PC-3 (cell line): ENCODE data around the gene BCR. TPM values are rescaled to one million over a fixed set of nuclear protein-coding genes. Genes with fewer than 3 reads are reported as not detected.

Source experiments
- ATAC-seq: fragments of 200-7000 bp; cut with Tn5 transposase; 2 replicates; pipeline ENCODE4 v1.9.1; 2020; ENCODE audit warnings: mild to moderate bottlenecking, moderate library complexity
- BruUV-seq: library from RNA; stranded (reverse); fragments of 400-500 nt; replicated peaks from 2 replicates; lab custom pipeline; 2021; lab: Mats Ljungman, UMichigan
- CTCF ChIA-PET: fragments of 300-600 bp; sonication (Branson Sonifier 250); formaldehyde crosslinking; loops from one replicate; lab custom pipeline; 2022; ENCODE audit warnings: antibody characterized with exemption; lab: Charles Lee
- POLR2A ChIA-PET: fragments of 300-600 bp; sonication (Branson Sonifier 250); formaldehyde crosslinking; loops from one replicate; lab custom pipeline; 2022; ENCODE audit warnings: antibody characterized with exemption; ENCODE audit not compliant: unreplicated experiment; lab: Charles Lee
- DNase-seq: peaks from one replicate; pipeline ENCODE4 v3.0.0-alpha.2; 2015
- H2AFZ ChIP-seq: fragments of 300-600 bp; sonication (generic); 2 replicates; pipeline ENCODE4 v1.6.0; 2016; ENCODE audit warnings: antibody characterized with exemption, low read length
- H3F3A ChIP-seq: fragments of 300-600 bp; sonication (generic); one replicate; pipeline ENCODE4 v1.6.0; 2017; ENCODE audit warnings: antibody characterized with exemption, low read length, control low read depth, mild to moderate bottlenecking; ENCODE audit not compliant: unreplicated experiment
- H3K27ac ChIP-seq: fragments of 300-600 bp; sonication (generic); 2 replicates; pipeline ENCODE4 v1.5.1; 2016; ENCODE audit warnings: mild to moderate bottlenecking, low read length
- H3K27me3 ChIP-seq: fragments of 300-600 bp; sonication (generic); 2 replicates; pipeline ENCODE4 v1.6.1; 2016; ENCODE audit warnings: low read length, mixed read lengths
- H3K36me3 ChIP-seq: fragments of 300-600 bp; sonication (generic); 2 replicates; pipeline ENCODE4 v1.6.1; 2016; ENCODE audit warnings: low read depth, mixed run types, low read length, mixed read lengths
- H3K4me1 ChIP-seq: fragments of 300-600 bp; sonication (generic); 2 replicates; pipeline ENCODE4 v1.5.1; 2016; ENCODE audit warnings: low read length; ENCODE audit not compliant: insufficient read depth
- H3K4me2 ChIP-seq: fragments of 300-600 bp; sonication (generic); 2 replicates; pipeline ENCODE4 v1.6.0; 2016; ENCODE audit warnings: low read length
- H3K4me3 ChIP-seq: fragments of 300-600 bp; sonication (generic); 2 replicates; pipeline ENCODE4 v1.5.1; 2016; ENCODE audit warnings: mild to moderate bottlenecking, low read length, mixed read lengths
- H3K79me2 ChIP-seq: fragments of 300-600 bp; sonication (generic); 2 replicates; pipeline ENCODE4 v1.6.1; 2017; ENCODE audit warnings: low read length, mixed read lengths
- H3K9ac ChIP-seq: fragments of 300-600 bp; sonication (generic); 2 replicates; pipeline ENCODE4 v1.6.0; 2016; ENCODE audit warnings: mild to moderate bottlenecking, low read length
- H3K9me2 ChIP-seq: fragments of 300-600 bp; sonication (generic); replicated peaks from 2 replicates; pipeline ENCODE4 v1.6.1; 2016; ENCODE audit warnings: mixed run types, low read length, mixed read lengths
- H3K9me3 ChIP-seq: fragments of 300-600 bp; sonication (generic); 2 replicates; pipeline ENCODE4 v1.6.1; 2016; ENCODE audit warnings: low read length, mixed read lengths
- H4K20me1 ChIP-seq: fragments of 300-600 bp; sonication (generic); 2 replicates; pipeline ENCODE4 v1.6.1; 2016; ENCODE audit warnings: low read length, mixed read lengths
- CTCF ChIP-seq: fragments of 300-600 bp; sonication (generic); conservative IDR thresholded peaks from 2 replicates; pipeline ENCODE4 v1.5.1; 2017; ENCODE audit warnings: antibody characterized with exemption, low read depth, mild to moderate bottlenecking, low read length
- EZH2 ChIP-seq: fragments of 300-600 bp; sonication (generic); IDR thresholded peaks from one replicate; pipeline ENCODE4 v1.6.1; 2017; ENCODE audit warnings: antibody characterized with exemption, mild to moderate bottlenecking, low read length; ENCODE audit not compliant: unreplicated experiment
- EZH2phosphoT487 ChIP-seq: fragments of 300-600 bp; sonication (generic); IDR thresholded peaks from 2 replicates; pipeline ENCODE4 v1.6.1; 2018; ENCODE audit warnings: mild to moderate bottlenecking, antibody characterized with exemption, low read length, borderline replicate concordance
- intact Hi-C: fragments of 100-400 bp; cut with micrococcal nuclease; formaldehyde crosslinking; loops from 2 replicates; pipeline ENCODE4 v1.9.0; 2023
- total RNA-seq: library from RNA; depleted of rRNA; stranded (reverse); fragments of >200 nt; gene quantifications from 2 replicates; pipeline ENCODE4 v1.2.3, GENCODE V29; 2014

Gene BCR
- total RNA-seq, 1 experiment from 2014 or later = 36.8 TPM

- POLR2A ChIA-PET = no interaction called here
- Histone ChIP-seq H3K79me2 (peaks cover 86% of the 10 kb centered on the region), H3K27ac (no peak overlapping the region), H3K9me3 (no peaks in the 10 kb centered on the region), H3K36me3 (no peaks in the 10 kb centered on the region), H3F3A (no peaks in the 10 kb centered on the region), H3K4me2 (no peak overlapping the region), H2AFZ (no peak overlapping the region), H3K4me3 (no peak overlapping the region), H3K27me3 (no peaks in the 10 kb centered on the region), H4K20me1 (no peaks in the 10 kb centered on the region), H3K9ac (no peak overlapping the region), H3K9me2 (no peaks in the 10 kb centered on the region), H3K4me1 (peaks cover 32% of the 10 kb centered on the region)
- peak; percentile 68 for ATAC-seq
- BruUV-seq = no TSS peak
- DNase-seq = no peak
- CTCF ChIA-PET = no interaction called here
- intact Hi-C loops = no loop called here
- TF ChIP-seq CTCF (no peak), EZH2phosphoT487 (no peak), EZH2 (no peak)
Measured at GRCh38 chr22:23220485-23221350, 40.4 kb downstream of the BCR start.

GRCh38 chr22:23221351-23221804 lies 41.1 kb downstream of the BCR start:
- no peak for TF ChIP-seq EZH2phosphoT487
- TF ChIP-seq CTCF = no peak
- TF ChIP-seq EZH2 = no peak
- Histone ChIP-seq H3F3A (no peaks in the 10 kb centered on the region), H3K9ac (no peak overlapping the region), H3K4me1 (peaks cover 35% of the 10 kb centered on the region), H3K27ac (no peak overlapping the region), H3K79me2 (peaks cover 81% of the 10 kb centered on the region), H3K27me3 (no peaks in the 10 kb centered on the region), H3K4me2 (no peak overlapping the region), H4K20me1 (no peaks in the 10 kb centered on the region), H3K9me2 (no peaks in the 10 kb centered on the region), H3K4me3 (no peak overlapping the region), H3K9me3 (no peaks in the 10 kb centered on the region), H3K36me3 (no peaks in the 10 kb centered on the region), H2AFZ (no peak overlapping the region)
- ChIA-PET CTCF (no interaction called here), POLR2A (no interaction called here)
- ATAC-seq (no peak), DNase-seq (no peak)
- intact Hi-C loops = no loop called here
- no TSS peak for BruUV-seq
